Limb (tissue), 2 donors: ENCODE results near the gene PLCXD3.

Source experiments
- DNase-seq, 2 donors: peaks; one replicate each; pipeline ENCODE4 v3.0.0-alpha.2; 2016; ENCODE audit errors: extremely low spot score in 2 of 2

The PLCXD3 gene, protein sequence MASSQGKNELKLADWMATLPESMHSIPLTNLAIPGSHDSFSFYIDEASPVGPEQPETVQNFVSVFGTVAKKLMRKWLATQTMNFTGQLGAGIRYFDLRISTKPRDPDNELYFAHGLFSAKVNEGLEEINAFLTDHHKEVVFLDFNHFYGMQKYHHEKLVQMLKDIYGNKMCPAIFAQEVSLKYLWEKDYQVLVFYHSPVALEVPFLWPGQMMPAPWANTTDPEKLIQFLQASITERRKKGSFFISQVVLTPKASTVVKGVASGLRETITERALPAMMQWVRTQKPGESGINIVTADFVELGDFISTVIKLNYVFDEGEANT

DNA sequence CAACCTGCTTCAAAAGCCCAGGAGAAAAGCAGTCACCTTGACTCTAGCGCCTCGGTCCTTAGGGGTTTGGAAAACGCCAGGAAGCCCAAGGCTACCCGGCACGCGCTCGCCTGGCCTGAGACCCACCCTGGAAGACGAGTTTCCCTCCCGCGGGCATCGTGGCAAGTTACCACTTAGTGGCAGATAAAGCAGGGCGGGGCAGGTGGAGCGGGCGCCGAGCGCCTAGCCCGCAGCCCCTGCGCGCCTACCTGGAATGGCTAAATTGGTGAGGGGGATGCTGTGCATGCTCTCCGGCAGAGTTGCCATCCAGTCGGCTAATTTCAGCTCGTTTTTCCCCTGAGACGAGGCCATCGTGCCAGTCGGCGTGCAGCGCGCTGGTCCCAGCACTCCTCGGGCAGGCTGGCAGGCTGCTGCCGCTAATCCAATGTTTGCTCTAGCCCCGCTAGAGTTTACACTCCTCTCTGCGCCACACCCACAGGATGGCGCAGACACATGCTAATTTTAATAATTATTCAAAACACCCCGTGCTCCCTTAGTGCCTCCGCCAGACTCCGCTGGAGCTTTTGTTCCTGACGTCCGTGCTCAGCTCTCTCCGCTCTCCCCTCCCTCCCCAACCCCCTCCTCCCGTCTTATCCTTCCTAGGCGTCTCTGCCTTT lies at the start of gene PLCXD3:
PLCXD3 (minus strand) TSS at position 426 of the 656 bp plus-strand sequence; CDS start at position 351, 75 bp downstream.
- peak; percentile 1 to 46 for DNase-seq

DNA sequence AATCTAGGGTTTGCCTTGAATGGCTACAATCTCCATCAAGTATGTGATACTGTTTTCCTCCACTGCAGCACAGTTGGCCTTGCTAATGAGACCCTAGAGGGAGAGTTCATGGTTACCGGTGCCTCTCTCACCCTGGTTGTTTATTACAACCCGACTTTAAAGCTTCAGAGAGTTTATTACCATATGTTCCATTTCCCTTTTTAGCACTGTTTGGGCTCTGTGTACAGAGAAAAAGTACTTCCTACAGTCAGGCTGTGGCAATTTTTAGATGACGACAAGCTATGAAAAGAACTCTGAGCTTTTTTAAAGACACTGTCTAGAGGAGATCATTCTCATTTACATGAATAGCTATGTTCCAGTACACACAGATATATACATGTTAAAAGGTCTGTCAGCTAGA lies 48.8 kb upstream of the PLCXD3 start:
- DNase-seq = no peak

DNA sequence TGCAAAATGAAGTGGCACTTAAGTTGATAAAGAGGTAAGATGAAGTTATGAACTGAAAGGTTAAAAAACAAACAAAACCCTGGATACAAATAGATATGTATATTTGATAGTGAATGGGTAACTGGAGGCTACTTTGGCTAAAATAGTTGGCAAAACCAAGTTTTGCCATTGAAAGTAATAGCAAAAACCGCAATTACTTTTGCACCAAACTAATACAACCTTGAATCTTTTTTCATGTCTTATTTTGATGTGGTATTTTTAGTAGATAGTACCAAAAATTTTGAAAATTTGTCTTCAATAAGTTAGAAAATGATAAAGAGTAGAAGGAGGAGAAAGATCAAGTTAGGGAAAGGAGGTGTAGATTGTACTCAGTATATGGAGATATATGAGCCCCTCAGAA lies 47.9 kb upstream of the PLCXD3 start:
- no peak for DNase-seq

DNA sequence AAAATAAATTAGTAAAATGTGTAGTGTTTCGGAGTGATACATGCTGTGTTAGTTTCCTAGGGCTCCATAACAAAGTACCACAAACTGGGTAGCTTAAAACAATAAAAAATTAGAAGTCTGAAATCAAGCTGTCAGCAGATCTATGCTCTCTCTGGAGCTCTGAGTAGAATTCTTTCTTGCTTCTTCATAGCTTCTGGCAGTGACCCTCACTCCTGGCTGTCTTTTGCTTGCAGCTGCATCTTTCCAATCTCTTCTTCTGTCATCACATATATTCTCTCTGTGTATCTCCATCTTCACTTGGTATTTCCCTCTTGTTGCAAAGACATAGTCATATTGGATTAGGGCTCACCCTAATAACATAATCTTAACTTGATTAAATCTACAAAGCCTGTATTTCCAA lies 37.6 kb upstream of the PLCXD3 start:
- no peak for DNase-seq

DNA sequence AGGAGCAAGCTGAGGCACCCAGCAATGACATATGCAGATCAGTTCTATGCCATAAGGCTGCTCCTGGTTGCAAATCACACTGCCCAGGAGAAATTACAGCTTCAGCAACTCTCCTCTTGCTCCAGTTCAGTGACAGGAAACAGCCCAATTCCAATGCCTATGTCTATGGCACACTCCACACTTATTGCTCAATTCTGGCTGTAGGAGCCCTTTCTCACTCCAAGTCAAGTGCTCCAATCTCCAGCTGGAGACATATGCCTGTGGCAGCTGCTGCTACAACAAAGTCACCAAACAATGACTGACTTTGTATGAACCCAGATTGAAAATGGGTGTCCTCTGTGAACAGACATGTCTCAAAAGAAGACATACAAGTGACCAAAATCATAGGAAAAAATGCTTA lies 31.8 kb upstream of the PLCXD3 start:
- no peak for DNase-seq

DNA sequence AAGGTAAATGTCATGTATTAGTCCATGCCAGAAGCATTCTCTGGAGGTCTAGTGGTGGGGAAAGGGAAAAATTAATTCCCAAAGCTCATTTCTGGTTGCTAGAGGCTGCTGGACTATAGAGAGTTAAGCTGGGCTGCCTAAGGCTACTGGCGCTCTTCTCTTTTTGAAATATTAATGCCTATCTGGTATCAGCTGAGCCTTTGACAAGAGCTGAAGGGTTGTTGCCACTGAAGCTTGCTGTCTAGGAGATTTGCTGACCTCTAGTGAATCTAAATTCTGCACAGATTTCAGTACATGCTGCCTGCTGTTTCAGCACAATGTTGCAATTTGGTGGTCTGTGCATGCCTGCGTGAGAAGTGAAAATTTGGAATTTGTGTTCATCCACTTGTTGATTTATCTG lies 29.1 kb upstream of the PLCXD3 start:
- DNase-seq = no peak

DNA sequence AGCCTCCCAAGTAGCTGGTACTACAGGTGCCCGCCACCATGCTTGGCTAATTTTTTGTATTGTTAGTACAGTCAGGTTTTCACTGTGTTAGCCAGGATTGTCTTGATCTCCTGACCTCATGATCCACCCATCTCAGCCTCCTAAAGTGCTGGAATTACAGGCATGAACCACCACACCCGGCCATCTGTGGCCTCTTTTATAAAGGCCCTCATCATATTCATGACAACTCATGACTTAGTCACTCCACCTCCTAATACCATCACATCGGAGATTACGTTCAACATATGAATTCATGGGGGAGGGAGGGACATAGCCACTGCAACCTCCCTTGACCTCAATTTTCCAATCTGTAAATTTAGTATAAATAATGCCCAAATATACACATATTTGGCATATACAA lies 27.2 kb upstream of the PLCXD3 start:
- DNase-seq = no peak

DNA sequence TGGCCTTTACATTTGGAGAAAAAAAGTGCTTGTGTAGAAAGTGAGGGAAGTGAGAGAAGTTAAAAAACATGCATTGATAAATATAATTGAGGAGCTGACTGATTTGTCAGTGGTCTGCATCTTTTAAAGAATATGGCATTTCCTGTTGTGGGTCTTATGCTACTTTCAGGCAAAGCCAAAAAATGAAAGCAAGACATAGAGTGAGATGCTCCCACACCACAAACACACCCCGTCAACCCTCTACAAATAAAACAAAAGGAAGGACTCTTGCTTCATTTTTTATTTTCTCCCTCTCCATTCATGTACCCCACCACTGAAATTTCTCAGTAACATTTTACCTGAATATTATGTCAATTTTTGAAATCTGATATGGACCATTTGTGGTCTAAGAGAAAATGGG lies 22.1 kb upstream of the PLCXD3 start:
- DNase-seq = no peak

DNA sequence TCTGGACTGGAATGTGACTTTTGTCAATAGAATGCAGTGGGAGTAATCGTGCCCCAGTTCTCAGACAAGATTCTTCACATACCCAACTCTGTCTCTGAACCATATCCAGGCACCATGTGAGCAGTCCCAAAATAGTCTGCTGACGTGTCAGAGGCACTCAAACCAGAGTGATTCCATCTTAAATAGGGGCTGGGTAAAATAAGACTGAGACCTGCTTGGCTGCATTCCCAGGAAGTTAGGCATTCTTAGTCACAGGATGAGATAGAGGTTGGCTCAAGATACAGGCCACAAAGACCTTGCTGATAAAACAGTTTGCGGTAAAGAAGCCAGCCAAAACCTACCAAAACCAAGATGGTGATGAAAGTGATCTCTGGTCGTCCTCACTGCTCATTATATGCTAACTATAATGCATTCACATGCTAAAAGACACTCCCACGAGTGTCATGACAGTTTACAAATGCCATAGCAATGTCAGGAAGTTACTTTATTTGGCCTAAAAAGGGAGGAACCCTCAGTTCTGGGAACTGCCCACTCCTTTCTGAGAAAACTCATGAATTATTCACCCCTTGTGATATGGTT lies 16.9 kb upstream of the PLCXD3 start:
- no peak for DNase-seq

DNA sequence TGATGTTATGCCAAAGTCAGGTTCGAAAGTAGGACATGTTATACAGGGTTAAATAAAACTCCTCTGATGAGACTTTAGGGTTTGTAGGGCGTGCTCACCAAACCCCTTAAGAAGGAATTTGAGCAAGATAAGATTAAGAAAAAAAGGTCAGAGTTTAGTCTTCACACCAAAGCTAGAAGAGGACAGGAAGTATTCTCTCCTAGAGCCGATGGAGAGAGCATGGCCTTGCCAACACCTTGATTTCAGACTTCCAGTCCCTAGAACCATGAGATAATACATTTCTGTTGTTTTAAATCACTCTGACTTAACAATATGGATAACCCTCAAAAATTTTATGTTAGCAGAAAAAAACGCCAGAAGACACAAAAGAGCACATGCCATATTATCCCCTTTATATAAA lies 16.3 kb upstream of the PLCXD3 start:
- no peak for DNase-seq

DNA sequence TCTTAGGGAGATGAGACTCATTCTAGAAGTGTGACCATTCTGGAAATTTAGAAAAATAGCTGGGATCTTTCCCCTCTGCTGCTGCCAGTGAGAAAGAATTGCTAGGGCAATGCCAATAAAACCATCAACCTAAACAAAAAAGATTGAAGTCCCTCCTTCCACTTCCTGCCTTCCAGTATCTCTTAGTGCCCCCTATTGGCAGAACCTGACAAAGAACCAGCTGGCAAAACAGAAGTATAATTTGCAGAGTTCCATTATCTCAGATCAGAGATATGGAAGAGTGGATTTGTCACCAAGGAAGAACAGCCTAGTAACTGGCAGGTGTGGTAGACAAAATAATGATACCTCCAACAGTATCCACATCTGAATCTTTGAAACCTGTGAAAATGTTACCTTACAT lies 13.8 kb upstream of the PLCXD3 start:
- no peak for DNase-seq

DNA sequence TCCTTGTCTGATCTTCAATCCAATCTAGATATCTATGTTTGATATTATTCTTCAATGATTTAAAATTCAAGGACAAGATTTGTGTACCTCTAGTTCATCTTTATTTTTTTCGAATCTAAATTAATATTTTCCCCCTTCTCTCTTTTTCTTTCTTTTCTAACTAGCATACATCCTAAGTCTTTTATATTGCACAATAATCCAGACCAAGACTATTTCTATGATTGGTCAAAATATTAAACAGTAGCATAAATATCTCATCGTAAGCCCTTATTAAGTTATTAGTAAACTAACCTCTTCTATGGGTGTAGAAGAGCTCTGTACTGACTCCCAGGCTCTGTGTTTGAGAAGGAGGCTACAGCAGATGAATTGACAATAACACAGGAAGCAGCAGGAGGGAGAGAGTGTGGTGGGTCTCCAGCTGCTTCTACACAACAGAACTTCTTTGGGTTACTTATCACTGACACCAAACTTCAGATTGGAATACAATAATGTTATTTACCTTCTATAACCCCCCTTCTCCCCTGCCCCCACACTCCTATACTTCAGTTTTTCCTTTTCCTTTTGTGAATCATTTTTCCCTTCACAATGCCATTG lies 11.9 kb upstream of the PLCXD3 start:
- no peak for DNase-seq

DNA sequence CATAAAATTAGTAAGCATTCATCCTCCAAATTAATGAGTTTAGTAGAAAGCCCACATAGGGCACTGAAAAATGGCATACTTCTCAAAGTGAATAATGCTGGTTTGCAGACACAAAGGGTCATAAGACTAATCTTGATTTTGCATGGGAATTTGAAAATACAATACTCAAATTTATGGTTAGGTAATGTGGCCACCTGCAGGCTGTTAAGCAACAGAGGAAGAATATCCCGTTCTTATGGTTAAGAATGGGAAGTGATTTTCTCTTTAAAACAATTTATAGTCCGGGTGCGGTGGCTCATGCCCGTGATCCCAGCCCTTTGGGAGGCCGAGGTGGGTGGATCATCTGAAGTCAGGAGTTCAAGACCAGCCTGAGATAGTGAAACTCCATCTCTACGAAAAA lies 9.4 kb upstream of the PLCXD3 start:
- DNase-seq = no peak

DNA sequence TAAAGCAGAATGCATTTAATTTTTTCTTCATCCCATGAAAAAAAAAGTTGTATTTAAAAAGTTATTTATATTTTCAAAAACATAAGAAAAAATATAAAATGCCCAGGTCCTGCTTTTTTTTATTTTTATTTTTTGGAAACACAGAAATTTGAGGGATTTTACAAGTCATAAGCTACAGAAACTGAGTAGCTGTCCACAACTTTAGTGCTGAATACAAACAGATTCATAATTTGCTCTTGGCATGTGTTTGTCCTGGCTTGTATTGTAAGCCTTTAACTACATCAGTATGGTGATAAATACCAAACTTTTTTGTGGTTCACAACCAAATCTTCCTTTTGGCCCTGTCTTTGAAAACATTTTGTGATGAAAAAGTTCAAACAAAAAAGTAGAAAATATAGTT lies 7.5 kb upstream of the PLCXD3 start:
- DNase-seq = peak in 1 of 2 donors; percentile 12

DNA sequence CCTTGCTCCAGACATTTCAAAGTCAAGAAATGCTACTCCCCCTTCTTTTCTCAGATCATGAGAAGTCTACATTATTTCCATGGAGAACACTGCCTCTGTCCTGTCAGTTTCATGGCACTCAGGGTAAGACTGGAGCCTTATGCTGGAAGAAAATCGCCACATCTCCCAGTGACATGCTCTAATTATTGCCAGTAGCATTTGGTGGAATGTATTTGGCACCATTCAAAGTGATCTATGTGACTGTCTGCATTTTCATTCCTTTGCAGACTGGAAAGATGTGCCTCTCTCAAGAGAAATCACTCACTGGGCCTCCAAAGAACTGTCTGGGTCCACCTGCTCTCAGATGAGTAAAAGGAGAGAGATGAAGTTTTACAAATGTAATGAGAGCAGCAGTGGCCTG lies 840 bp upstream of the PLCXD3 start:
- DNase-seq = no peak

DNA sequence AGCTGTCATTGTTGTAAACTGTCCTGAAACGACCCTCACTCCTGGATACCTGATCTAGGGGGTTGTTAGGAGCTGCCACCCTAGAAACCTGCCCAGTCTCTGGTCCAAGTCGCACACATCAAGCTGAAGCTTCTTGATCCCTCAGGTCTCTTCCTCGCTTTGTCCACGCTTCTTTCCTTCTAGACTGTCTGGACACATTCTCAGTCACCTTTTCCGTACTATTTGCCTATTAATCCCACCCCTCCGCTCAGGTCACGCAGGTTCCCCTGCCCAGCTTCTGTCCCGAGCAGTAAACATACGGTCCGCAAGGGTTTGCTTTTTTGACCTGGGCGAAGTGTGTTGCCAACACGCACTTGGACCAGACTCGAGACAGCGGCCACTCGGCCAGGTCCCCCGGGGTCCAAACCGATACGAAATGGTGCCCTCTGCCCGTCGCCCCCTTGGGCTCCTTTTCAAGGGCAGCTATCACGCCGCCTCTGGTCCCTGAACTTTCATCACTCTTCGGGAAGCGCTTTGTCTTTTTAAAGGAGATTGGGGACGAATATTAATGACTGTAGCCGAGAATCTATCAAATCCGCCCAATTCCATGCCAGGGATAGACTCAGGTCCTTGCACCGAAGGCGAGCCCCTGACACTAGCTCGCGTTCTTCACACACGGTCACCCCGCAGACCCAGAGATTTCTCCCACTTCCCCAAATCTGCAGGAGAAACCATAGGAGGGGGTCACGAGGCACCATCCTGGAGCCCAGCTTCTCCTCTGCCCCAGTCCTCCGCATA lies 814 bp downstream of the PLCXD3 start:
- no peak for DNase-seq

DNA sequence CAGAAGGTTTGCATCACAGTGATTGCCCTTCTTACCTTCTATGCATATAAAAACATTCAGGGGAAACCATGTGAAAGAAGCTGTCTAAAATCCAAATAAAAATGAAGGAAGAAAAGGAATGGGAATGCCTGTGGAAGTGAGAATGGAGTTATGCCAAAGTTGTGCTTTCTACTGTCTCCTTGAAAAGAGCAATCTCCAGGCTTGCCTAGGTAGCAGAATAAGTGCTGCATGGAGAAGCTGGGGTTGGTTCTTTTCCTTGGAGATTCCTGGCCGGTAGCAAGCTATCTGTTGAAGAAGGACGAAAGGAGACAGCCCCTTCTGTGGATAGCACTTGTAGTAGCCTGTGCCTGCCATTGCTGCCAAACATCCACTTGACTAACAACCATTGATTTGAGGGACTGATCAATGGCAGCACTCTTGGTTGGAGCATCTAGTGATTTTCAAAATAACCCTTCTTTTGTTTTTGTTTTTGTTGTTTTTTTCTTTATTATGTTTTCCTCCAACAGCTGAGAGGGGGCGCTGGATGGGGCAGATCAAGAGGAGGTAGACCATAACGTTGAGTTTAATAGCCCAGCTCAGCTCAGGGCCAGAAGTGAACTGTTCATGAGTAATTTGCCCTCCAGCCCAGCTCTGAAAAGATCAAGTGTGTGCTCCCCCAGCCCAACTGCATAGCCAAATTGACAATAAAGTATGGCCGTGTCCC lies 1.6 kb downstream of the PLCXD3 start:
- no peak for DNase-seq

DNA sequence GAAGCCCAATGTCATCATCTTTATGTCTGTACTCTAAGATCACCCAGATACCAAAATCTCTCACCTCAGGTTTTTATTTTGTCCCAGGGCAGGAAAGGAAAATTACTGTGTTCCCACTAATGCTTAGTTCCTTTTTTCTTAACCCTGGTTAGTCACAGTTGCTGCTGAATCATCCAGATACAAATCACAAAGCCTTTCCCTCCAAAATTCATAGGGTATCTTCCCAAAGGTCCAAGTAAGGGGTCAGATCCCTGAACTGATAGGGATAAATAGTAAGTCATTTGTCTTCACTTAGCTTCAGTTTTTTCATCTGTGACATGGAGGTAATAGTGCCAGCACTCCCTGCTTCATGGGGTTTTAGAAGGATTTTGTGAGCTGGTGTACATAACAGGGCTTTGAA lies 2.2 kb downstream of the PLCXD3 start:
- DNase-seq = no peak

DNA sequence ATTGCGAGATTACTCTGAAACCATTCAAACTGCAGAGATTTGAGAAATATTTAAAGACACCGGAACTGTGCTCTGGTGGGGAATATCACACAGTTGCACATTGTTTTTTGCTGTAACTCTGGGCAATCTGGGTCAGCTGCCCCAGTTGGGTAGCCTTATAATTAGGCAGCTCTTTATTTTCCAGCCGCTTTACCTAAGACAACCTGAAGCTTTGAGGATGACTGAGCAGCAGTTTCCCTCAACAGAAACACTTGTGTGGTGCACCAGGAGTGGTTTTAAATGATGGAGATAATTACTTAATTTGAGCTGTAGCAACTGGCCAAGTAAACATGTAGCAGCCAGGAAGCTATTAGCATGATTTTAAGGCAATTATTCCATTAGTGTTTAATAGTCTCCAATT lies 2.9 kb downstream of the PLCXD3 start:
- no peak for DNase-seq

DNA sequence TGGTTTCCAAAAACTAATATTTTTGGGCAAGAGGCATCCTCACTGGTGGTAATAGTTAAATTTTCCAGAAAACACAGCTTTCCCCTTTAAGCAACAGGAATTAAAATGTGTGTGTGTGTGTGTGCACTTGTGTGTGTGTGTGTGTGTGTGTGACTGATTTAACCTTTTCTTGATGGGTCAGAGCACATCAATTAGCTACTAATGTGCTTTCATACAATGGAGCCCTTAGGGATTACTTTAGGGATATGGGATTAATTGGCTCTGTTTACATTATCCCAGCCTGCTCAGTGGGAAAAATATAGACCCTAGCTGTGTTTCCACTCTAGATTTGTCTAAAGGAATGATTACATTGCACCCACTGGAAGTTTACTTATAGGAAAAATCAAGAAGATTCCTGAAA lies 6.5 kb downstream of the PLCXD3 start:
- DNase-seq = no peak

DNA sequence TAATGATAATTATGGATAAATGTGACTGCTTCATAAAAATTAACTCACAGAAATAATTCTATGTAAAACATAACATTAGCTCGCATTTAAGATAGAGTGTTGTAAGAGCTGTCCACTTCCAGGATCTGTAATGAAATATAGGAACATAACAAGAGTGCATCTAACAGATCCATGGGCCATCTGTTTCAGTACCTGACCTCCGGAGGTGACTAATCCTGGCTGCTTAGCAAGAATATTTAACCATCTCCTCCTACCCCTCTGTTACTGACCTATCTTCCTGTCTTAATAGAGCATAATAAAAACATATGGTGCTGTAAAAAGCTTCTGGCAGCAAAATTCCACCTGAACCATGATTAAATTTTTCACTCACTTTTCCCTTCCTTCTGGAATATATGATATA lies 7.1 kb downstream of the PLCXD3 start:
- no peak for DNase-seq
